ENCODE measurements around the gene SKI. TPM values are rescaled to one million over a fixed set of nuclear protein-coding genes. Genes with fewer than 3 reads are reported as not detected.

SKI gene
- total RNA-seq, 1 donor = 48.9 TPM

DNA sequence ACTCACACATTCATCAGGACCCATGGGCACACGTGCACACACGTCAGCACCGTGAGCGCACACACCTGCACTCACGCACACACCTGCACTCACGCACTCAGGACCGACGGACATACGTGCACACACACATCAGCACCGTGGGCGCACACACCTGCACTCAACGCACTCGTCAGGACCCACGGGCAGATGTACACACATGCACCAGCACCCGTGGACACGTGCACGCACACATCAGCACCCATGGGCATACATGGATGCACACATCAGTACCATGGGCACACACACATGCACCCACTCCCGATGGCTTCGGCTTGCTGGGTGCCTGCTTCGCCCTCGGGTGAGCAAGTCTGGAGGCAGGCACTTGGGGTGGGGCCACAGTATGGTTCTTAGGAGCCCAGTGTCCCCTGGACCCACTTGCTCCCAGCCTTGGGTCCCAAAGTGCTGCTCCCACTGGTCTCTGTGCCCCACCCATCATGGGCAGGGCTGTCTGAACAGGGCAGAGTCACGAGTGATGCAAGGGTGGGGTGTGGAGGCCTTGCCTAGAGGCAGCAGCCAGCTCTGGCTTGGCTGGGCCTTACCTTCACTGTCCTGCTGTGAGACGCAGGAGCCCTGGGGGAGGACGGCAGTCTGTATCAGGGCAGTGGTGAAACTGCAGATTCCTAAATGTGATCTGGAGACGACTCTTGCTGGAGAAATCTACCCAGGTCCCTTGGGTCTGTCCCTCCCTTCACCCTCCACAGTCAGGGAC lies 49.8 kb downstream of the SKI start:
- TF ChIP-seq, protein P1, sequence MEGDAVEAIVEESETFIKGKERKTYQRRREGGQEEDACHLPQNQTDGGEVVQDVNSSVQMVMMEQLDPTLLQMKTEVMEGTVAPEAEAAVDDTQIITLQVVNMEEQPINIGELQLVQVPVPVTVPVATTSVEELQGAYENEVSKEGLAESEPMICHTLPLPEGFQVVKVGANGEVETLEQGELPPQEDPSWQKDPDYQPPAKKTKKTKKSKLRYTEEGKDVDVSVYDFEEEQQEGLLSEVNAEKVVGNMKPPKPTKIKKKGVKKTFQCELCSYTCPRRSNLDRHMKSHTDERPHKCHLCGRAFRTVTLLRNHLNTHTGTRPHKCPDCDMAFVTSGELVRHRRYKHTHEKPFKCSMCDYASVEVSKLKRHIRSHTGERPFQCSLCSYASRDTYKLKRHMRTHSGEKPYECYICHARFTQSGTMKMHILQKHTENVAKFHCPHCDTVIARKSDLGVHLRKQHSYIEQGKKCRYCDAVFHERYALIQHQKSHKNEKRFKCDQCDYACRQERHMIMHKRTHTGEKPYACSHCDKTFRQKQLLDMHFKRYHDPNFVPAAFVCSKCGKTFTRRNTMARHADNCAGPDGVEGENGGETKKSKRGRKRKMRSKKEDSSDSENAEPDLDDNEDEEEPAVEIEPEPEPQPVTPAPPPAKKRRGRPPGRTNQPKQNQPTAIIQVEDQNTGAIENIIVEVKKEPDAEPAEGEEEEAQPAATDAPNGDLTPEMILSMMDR (IDR thresholded peaks at IDR 0.05; ENCODE audit: extremely low read depth, low read depth, low read length) = no peak

DNA sequence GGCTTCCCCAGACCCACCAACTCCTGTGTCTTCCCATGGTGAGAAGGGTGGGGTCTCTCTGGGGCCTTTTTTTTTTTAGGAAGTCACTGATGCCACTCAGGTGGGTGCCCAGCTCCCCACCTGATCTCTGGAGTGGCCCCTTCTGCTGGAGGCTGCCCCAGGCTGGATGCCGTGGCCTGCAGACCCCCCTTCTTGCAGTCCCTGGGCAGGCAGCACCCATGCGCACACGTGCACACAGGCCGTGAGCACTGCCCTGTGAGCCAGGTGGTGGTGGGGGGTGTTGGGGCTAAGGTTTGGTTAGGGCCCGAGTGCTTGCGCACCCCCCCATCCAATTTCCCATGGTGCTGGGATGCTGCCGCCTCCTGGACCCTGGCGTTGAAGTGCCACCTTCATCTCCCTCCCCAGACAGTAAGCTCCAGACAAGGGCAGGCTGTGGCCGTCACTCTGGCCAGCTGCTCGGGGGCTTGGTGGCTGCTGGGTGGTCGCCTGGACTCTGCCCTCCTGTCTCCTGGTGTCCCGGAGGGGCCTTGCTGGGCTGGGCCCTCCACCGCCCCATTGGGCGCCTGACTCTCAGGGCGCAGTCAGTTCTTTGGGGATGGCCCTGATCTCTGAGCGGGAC lies 50.6 kb downstream of the SKI start:
- TF ChIP-seq, protein P1 (IDR thresholded peaks at IDR 0.05; ENCODE audit: extremely low read depth, low read depth, low read length) = no peak
- Histone ChIP-seq H3K4me2 (ENCODE audit: insufficient read depth, low read length) (peak overlapping the region; percentile 13), H3K4me1 (ENCODE audit: insufficient read depth, low read length) (peaks cover 49% of the 10 kb centered on the region)

More for the DNA sequence above, 49.8 kb downstream of the SKI start:
- Histone ChIP-seq H3K36me3 (ENCODE audit: insufficient read depth, low read length) (peaks cover 11% of the 10 kb centered on the region), H3K79me2 (ENCODE audit: insufficient read depth, low read length) (peaks cover 81% of the 10 kb centered on the region), H3K4me3 (ENCODE audit: insufficient read depth, low read length) (no peak overlapping the region), H2AFZ (ENCODE audit: low read length) (no peak overlapping the region), H3K4me1 (ENCODE audit: insufficient read depth, low read length) (peaks cover 49% of the 10 kb centered on the region), H3K4me2 (ENCODE audit: insufficient read depth, low read length) (no peak overlapping the region), H3K27me3 (ENCODE audit: insufficient read depth, low read length) (no peaks in the 10 kb centered on the region), H4K20me1 (ENCODE audit: insufficient read depth, low read length) (peaks cover 72% of the 10 kb centered on the region), H3K9me3 (ENCODE audit: low read depth, low read length) (peaks cover 2% of the 10 kb centered on the region), H3K27ac (ENCODE audit: low read depth, low read length) (peak overlapping the region; percentile 61)
- peak; percentile 89 for DNase-seq (ENCODE audit: insufficient read length, low spot score, missing footprints)

DNA sequence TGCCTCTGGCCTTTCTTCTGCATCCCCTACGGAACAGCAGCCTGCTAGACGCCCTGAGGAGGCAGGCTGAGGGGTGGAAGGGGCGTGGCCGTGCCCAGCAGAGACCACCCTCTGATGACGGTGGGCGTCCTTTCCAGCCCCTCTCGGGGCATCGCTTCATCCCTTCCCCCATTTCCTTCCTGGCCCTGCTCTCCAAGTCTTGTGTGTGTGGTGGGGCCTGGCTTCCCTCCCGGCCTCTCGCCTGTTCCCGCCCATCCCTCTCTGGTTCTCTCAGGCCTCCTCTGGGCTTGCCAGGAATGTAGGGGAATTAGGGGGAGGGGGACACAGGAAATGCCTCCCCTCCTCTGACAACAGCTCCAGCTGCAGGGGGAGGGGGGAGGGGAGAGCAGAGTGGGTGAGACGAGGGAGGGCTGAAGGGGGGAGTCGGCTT lies 51.1 kb downstream of the SKI start:
- H3K27me3 ChIP-seq (ENCODE audit: insufficient read depth, low read length) = no peaks in the 10 kb centered on the region
- H3K36me3 ChIP-seq (ENCODE audit: insufficient read depth, low read length) = peaks cover 11% of the 10 kb centered on the region
- peaks cover 45% of the 10 kb centered on the region for H3K4me1 ChIP-seq (ENCODE audit: insufficient read depth, low read length)
- peaks cover 81% of the 10 kb centered on the region for H3K79me2 ChIP-seq (ENCODE audit: insufficient read depth, low read length)
- H3K27ac ChIP-seq (ENCODE audit: low read depth, low read length) = peak overlapping the region; percentile 42
- peak overlapping the region; percentile 13 for H3K4me2 ChIP-seq (ENCODE audit: insufficient read depth, low read length)
- DNase-seq (ENCODE audit: insufficient read length, low spot score, missing footprints) = peak; percentile 95
- H4K20me1 ChIP-seq (ENCODE audit: insufficient read depth, low read length) = peaks cover 71% of the 10 kb centered on the region
- TF ChIP-seq, protein P1 (IDR thresholded peaks at IDR 0.05; ENCODE audit: extremely low read depth, low read depth, low read length) = no peak
- H3K9me3 ChIP-seq (ENCODE audit: low read depth, low read length) = peaks cover 2% of the 10 kb centered on the region
- H3K4me3 ChIP-seq (ENCODE audit: insufficient read depth, low read length) = no peak overlapping the region
- H2AFZ ChIP-seq (ENCODE audit: low read length) = no peak overlapping the region

More for the DNA sequence above, 50.6 kb downstream of the SKI start:
- Histone ChIP-seq H3K4me3 (ENCODE audit: insufficient read depth, low read length) (no peak overlapping the region), H3K9me3 (ENCODE audit: low read depth, low read length) (peaks cover 2% of the 10 kb centered on the region), H3K36me3 (ENCODE audit: insufficient read depth, low read length) (peaks cover 11% of the 10 kb centered on the region), H2AFZ (ENCODE audit: low read length) (no peak overlapping the region), H3K79me2 (ENCODE audit: insufficient read depth, low read length) (peaks cover 81% of the 10 kb centered on the region), H3K27me3 (ENCODE audit: insufficient read depth, low read length) (no peaks in the 10 kb centered on the region), H3K27ac (ENCODE audit: low read depth, low read length) (peak overlapping the region; percentile 42), H4K20me1 (ENCODE audit: insufficient read depth, low read length) (peaks cover 72% of the 10 kb centered on the region)
- DNase-seq (ENCODE audit: insufficient read length, low spot score, missing footprints) = no peak

DNA sequence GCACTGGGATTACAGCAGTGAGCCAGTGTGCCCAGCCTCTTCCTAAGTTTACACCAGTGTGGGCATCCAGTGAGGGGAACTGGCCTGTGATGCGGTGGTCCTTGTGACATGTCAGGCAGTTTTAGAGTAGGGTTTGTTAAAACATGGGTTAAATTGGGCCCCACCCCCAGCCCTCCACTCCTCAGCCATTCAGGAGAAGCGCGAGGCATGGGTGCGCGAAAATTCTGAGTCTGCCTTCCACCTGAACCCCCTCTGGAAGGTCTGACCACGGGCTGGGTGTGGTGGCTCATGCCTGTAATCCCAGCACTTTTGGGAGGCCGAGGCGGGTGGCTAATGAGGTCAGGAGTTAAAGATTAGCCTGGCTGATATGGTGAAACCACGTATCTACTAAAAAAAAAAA lies 51.7 kb downstream of the SKI start:
- Histone ChIP-seq H2AFZ (ENCODE audit: low read length) (no peak overlapping the region), H3K4me2 (ENCODE audit: insufficient read depth, low read length) (no peak overlapping the region), H3K27ac (ENCODE audit: low read depth, low read length) (peak overlapping the region; percentile 42), H4K20me1 (ENCODE audit: insufficient read depth, low read length) (peaks cover 72% of the 10 kb centered on the region), H3K9me3 (ENCODE audit: low read depth, low read length) (peaks cover 2% of the 10 kb centered on the region), H3K36me3 (ENCODE audit: insufficient read depth, low read length) (peaks cover 11% of the 10 kb centered on the region), H3K79me2 (ENCODE audit: insufficient read depth, low read length) (peaks cover 81% of the 10 kb centered on the region), H3K27me3 (ENCODE audit: insufficient read depth, low read length) (no peaks in the 10 kb centered on the region), H3K4me3 (ENCODE audit: insufficient read depth, low read length) (no peak overlapping the region), H3K4me1 (ENCODE audit: insufficient read depth, low read length) (peaks cover 40% of the 10 kb centered on the region)
- no peak for DNase-seq (ENCODE audit: insufficient read length, low spot score, missing footprints)
- TF ChIP-seq, protein P1 (IDR thresholded peaks at IDR 0.05; ENCODE audit: extremely low read depth, low read depth, low read length) = no peak
